H9 (cell line): ENCODE data around the gene CEP164. TPM values are rescaled to one million over a fixed set of nuclear protein-coding genes. Genes with fewer than 3 reads are reported as not detected.

Experiments
- DNase-seq: peaks from one replicate; pipeline ENCODE4 v3.0.0-alpha.2; 2017
- H2AFZ ChIP-seq: one replicate; pipeline ENCODE4 v1.6.1; 2013; ENCODE audit warnings: mild to moderate bottlenecking, low read length, control low read depth, moderate library complexity
- H2AK5ac ChIP-seq: 2 replicates; pipeline ENCODE4 v1.6.1; 2013; ENCODE audit warnings: low read length, control low read depth, mixed read lengths; ENCODE audit not compliant: insufficient read length
- H2BK120ac ChIP-seq: one replicate; pipeline ENCODE4 v1.6.1; 2013; ENCODE audit warnings: low read depth, mild to moderate bottlenecking, low read length, control low read depth, inconsistent platforms; ENCODE audit not compliant: poor library complexity, severe bottlenecking
- H2BK12ac ChIP-seq: 2 replicates; pipeline ENCODE4 v1.6.1; 2013; ENCODE audit warnings: low read length, control low read depth, mixed read lengths, low read depth; ENCODE audit not compliant: insufficient read length
- H2BK15ac ChIP-seq: 2 replicates; pipeline ENCODE4 v1.6.1; 2013; ENCODE audit warnings: low read depth, low read length, control low read depth
- H2BK20ac ChIP-seq: one replicate; pipeline ENCODE4 v1.6.1; 2013; ENCODE audit warnings: low read depth, mild to moderate bottlenecking, low read length, control low read depth, inconsistent platforms; ENCODE audit not compliant: poor library complexity, severe bottlenecking
- H2BK5ac ChIP-seq: 2 replicates; pipeline ENCODE4 v1.6.1; 2013; ENCODE audit warnings: low read length, control low read depth, mixed read lengths; ENCODE audit not compliant: insufficient read length
- H3K14ac ChIP-seq: 2 replicates; pipeline ENCODE4 v1.6.1; 2013; ENCODE audit warnings: low read length, control low read depth; ENCODE audit not compliant: insufficient read depth
- H3K18ac ChIP-seq: 2 replicates; pipeline ENCODE4 v1.6.1; 2013; ENCODE audit warnings: low read depth, mild to moderate bottlenecking, mixed read lengths, low read length, control low read depth; ENCODE audit not compliant: insufficient read length
- H3K23ac ChIP-seq: 2 replicates; pipeline ENCODE4 v1.6.1; 2013; ENCODE audit warnings: low read length, control low read depth, mixed read lengths, low read depth; ENCODE audit not compliant: insufficient read length
- H3K23me2 ChIP-seq: 2 replicates; pipeline ENCODE4 v1.6.1; 2013; ENCODE audit warnings: low read depth, mild to moderate bottlenecking, mixed read lengths, low read length, control low read depth; ENCODE audit not compliant: insufficient read length, poor library complexity, severe bottlenecking
- H3K27ac ChIP-seq: 2 replicates; pipeline ENCODE4 v1.5.1; 2013; ENCODE audit warnings: low read length, control low read depth, mixed read lengths, low read depth; ENCODE audit not compliant: insufficient read length
- H3K27me3 ChIP-seq: 2 replicates; pipeline ENCODE4 v1.6.1; 2013; ENCODE audit warnings: low read length, control low read depth, inconsistent platforms; ENCODE audit not compliant: insufficient read depth
- H3K4ac ChIP-seq: 2 replicates; pipeline ENCODE4 v1.6.1; 2013; ENCODE audit warnings: low read depth, mild to moderate bottlenecking, control low read depth, inconsistent platforms, low read length, moderate library complexity
- H3K4me1 ChIP-seq: 2 replicates; pipeline ENCODE4 v1.6.1; 2013; ENCODE audit warnings: low read length, control low read depth, inconsistent platforms; ENCODE audit not compliant: insufficient read depth
- H3K4me2 ChIP-seq: 2 replicates; pipeline ENCODE4 v1.6.1; 2013; ENCODE audit warnings: low read length, control low read depth, mixed read lengths; ENCODE audit not compliant: insufficient read length, insufficient read depth
- H3K56ac ChIP-seq: 2 replicates; pipeline ENCODE4 v1.6.1; 2013; ENCODE audit warnings: low read depth, mild to moderate bottlenecking, mixed read lengths, low read length, control low read depth; ENCODE audit not compliant: insufficient read length
- H3K79me1 ChIP-seq: 2 replicates; pipeline ENCODE4 v1.6.1; 2013; ENCODE audit warnings: low read depth, mild to moderate bottlenecking, moderate library complexity, low read length, control low read depth, inconsistent platforms; ENCODE audit not compliant: insufficient read depth, poor library complexity, severe bottlenecking
- H3K79me2 ChIP-seq: 2 replicates; pipeline ENCODE4 v1.6.1; 2013; ENCODE audit warnings: low read length, control low read depth, inconsistent platforms; ENCODE audit not compliant: insufficient read depth
- H3K9ac ChIP-seq: 2 replicates; pipeline ENCODE4 v1.6.1; 2013; ENCODE audit warnings: low read length, control low read depth, mixed read lengths; ENCODE audit not compliant: insufficient read length; ENCODE audit errors: extremely low read depth
- H3K9me3 ChIP-seq: one replicate; pipeline ENCODE4 v1.6.1; 2013; ENCODE audit warnings: low read depth, low read length, inconsistent platforms; ENCODE audit not compliant: control insufficient read depth
- H3T11ph ChIP-seq: one replicate; pipeline ENCODE4 v1.6.1; 2013; ENCODE audit warnings: mild to moderate bottlenecking, low read length, control low read depth, inconsistent platforms
- H4K20me1 ChIP-seq: one replicate; pipeline ENCODE4 v1.6.1; 2013; ENCODE audit not compliant: control insufficient read depth, insufficient read length, insufficient read depth
- H4K5ac ChIP-seq: 2 replicates; pipeline ENCODE4 v1.6.1; 2013; ENCODE audit warnings: low read depth, mild to moderate bottlenecking, mixed read lengths, low read length, control low read depth; ENCODE audit not compliant: insufficient read length
- H4K8ac ChIP-seq: replicated peaks from 2 replicates; pipeline ENCODE4 v1.6.1; 2013; ENCODE audit warnings: low read length, control low read depth, mixed read lengths, low read depth; ENCODE audit not compliant: insufficient read length
- H4K91ac ChIP-seq: 2 replicates; pipeline ENCODE4 v1.6.1; 2013; ENCODE audit warnings: low read depth, mild to moderate bottlenecking, moderate library complexity, mixed read lengths, low read length, control low read depth; ENCODE audit not compliant: insufficient read length
- H3K27ac Mint-ChIP-seq, 3 experiments: 2 replicates in 2 of 3; 3 replicates in 1 of 3; pipeline ENCODE4 v1.8.0; 2020 to 2021; ENCODE audit warnings: mixed read lengths in 3 of 3, mild to moderate bottlenecking in 1 of 3, moderate library complexity in 1 of 3
- H3K27me3 Mint-ChIP-seq: 2 replicates; pipeline ENCODE4 v1.8.0; 2021; ENCODE audit warnings: low read depth, mild to moderate bottlenecking, moderate library complexity, mixed read lengths
- H3K36me3 Mint-ChIP-seq, 3 experiments: 2 replicates in 2 of 3; 3 replicates in 1 of 3; pipeline ENCODE4 v1.8.0; 2020 to 2021; ENCODE audit warnings: low read depth in 3 of 3, mixed read lengths in 3 of 3; ENCODE audit not compliant: insufficient read depth in 1 of 3
- H3K4me1 Mint-ChIP-seq, 2 experiments: 2 replicates each; pipeline ENCODE4 v1.8.0; 2020; ENCODE audit warnings: mixed read lengths in 2 of 2
- H3K4me3 Mint-ChIP-seq, 2 experiments: 2 replicates in 1 of 2; 3 replicates in 1 of 2; pipeline ENCODE4 v1.8.0; 2020 to 2021; ENCODE audit warnings: mild to moderate bottlenecking in 2 of 2, mixed read lengths in 2 of 2, moderate library complexity in 1 of 2
- H3K9me3 Mint-ChIP-seq, 2 experiments: 2 replicates in 1 of 2; 3 replicates in 1 of 2; pipeline ENCODE4 v1.8.0; 2020; ENCODE audit warnings: mild to moderate bottlenecking in 2 of 2, mixed read lengths in 2 of 2, moderate library complexity in 1 of 2
- CTCF ChIP-seq: fragments of 200-600 bp; sonication (generic); conservative IDR thresholded peaks from 3 replicates; pipeline ENCODE4 v1.8.0; 2021; ENCODE audit warnings: antibody characterized with exemption, mild to moderate bottlenecking
- WGBS: extraction: QIAGEN DNeasy Blood & Tissue Kit; methylation state at CpG from one replicate; pipeline ENCODE4 v1.1.7; 2013; ENCODE audit warnings: missing lambda C conversion rate, low lambda C conversion rate, mixed read lengths; ENCODE audit not compliant: insufficient read length; ENCODE audit errors: extremely low coverage; 5-methylcytosine and 5-hydroxymethylcytosine counted together
- total RNA-seq: library from RNA; stranded (reverse); gene quantifications from 2 replicates; pipeline ENCODE4 v1.2.1, GENCODE V29; 2021

Gene CEP164
- total RNA-seq, 1 experiment from 2014 or later, result 24.9 TPM

DNA sequence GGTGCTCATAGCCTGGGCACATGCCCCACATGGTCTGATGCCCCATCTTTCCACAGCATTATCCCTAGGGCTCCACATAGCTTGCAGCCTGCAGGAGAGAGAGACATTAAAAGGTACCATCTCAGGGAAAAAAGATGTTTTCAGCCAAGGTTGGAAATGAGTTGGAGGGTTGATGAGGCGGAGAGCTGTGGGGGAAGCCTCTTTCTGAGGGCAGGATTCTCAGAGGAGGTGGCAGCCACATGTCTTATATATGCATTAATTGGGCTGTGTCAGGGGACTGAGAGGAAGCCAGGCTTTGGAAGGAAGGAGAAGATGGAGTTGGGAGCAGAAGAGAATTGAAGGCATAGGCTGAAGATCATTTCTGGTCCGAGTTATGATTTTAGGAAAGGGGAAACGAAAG is 57.8 kb downstream of the CEP164 start:
- no peak overlapping the region for H3K27ac Mint-ChIP-seq
- H2AK5ac ChIP-seq, result no peak overlapping the region
- H2BK20ac ChIP-seq, result no peak overlapping the region
- H3K27me3 Mint-ChIP-seq, result no peaks in the 10 kb centered on the region
- H3K4me2 ChIP-seq, result no peak overlapping the region
- H3K79me1 ChIP-seq, result no peaks in the 10 kb centered on the region
- H3K4me3 Mint-ChIP-seq, result no peak overlapping the region
- H3K23ac ChIP-seq, result no peak overlapping the region
- no peak overlapping the region for H3K18ac ChIP-seq
- H2BK120ac ChIP-seq, result no peak overlapping the region
- no peak overlapping the region for H3T11ph ChIP-seq
- H3K79me2 ChIP-seq, result no peaks in the 10 kb centered on the region
- no peak overlapping the region for H3K9ac ChIP-seq
- no peak overlapping the region for H2BK5ac ChIP-seq
- H3K56ac ChIP-seq, result no peak overlapping the region
- no peak overlapping the region for H2BK15ac ChIP-seq
- H2AFZ ChIP-seq, result no peak overlapping the region
- no CpG with 5 or more reads among the region's 3 CpGs for WGBS
- no peak overlapping the region for H3K27ac ChIP-seq
- H3K36me3 Mint-ChIP-seq, result peaks cover 11 to 32% (median 19%) of the 10 kb centered on the region in 3 experiments
- H2BK12ac ChIP-seq, result no peak overlapping the region
- H3K4me1 Mint-ChIP-seq, result peaks cover 11 to 14% of the 10 kb centered on the region in 2 experiments
- no peaks in the 10 kb centered on the region; the same call in 1 of the 2 replicates for H3K4me1 ChIP-seq
- H3K14ac ChIP-seq, result no peak overlapping the region
- H3K4ac ChIP-seq, result no peak overlapping the region
- H4K91ac ChIP-seq, result no peak overlapping the region
- H3K9me3 ChIP-seq, result no peaks in the 10 kb centered on the region
- no peak overlapping the region for H4K8ac ChIP-seq
- no peaks in the 10 kb centered on the region for H3K23me2 ChIP-seq
- H4K20me1 ChIP-seq, result peaks cover 2% of the 10 kb centered on the region
- DNase-seq, result no peak
- no peak for TF ChIP-seq CTCF
- H3K27me3 ChIP-seq, result no peaks in the 10 kb centered on the region
- H4K5ac ChIP-seq, result no peak overlapping the region
- H3K9me3 Mint-ChIP-seq, result no peaks in the 10 kb centered on the region
